ENCODE measurements around the gene KLK12. TPM values are rescaled to one million over a fixed set of nuclear protein-coding genes. Genes with fewer than 3 reads are reported as not detected.

KLK12 gene
- total and polyA plus RNA-seq, 2 of the 13 experiments (the other 11 are each of a cell fraction or from before 2014, with no cell fraction given) = not detected

DNA sequence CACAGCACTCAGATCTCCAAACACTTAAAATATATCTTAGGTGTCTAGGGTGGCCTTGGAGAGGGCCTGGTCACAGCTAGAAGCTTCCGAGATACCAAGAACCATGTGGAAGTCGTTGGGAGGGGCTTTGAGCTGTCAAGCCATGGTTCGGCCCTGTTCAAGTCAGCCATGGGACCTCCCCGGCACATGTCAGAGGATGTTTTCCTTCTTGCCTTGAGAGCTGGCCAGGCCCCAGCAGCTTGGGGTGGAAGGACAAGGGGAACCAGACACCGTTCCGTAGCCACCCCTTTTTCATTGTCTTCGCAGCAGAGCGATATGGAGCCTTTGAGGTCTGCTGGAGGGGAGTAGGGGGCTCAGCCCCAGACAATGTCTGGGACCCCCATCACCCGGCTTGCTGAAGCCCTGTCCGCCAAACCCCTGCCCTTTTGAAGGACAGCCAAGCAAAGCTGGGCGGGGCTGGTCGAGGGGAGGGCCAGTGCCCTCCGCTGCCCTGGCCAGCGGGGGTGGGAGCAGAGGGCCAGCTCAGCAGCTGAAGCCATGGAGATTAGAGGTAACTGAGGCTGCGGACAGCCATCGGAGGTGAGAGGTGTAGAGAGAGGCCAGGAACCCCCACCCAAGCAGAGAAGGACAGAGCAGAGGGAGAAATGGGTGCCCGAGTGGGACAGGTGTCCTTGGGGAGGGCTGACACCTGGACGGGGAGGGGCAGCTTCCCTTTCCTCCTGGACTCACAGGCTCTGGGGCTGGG lies 8.8 kb downstream of the KLK12 start:
- Histone ChIP-seq H3K9ac (ENCODE audit: insufficient read depth, low read depth, low read length) (no peak overlapping the region), H3K79me2 (ENCODE audit: insufficient read depth, low read length) (no peaks in the 10 kb centered on the region), H3K4me3 (replicated peaks in 1 of 3; ENCODE audit: insufficient read depth in 1 of 3, low read depth in 2 of 3, low read length in 3 of 3) (no peak overlapping the region), H3K9me3 (ENCODE audit: low read length) (no peaks in the 10 kb centered on the region), H4K20me1 (ENCODE audit: insufficient read depth, low read length) (no peaks in the 10 kb centered on the region), H3K36me3 (replicated peaks in 1 of 2; ENCODE audit: control insufficient read depth in 1 of 2, insufficient read depth in 2 of 2, low read length in 2 of 2) (no peaks in the 10 kb centered on the region), H3K27ac (ENCODE audit: extremely low read length, insufficient read depth, low read length) (no peak overlapping the region), H3K4me1 (ENCODE audit: insufficient read depth, low read length) (no peaks in the 10 kb centered on the region), H2AFZ (ENCODE audit: low read length) (no peak overlapping the region), H3K4me2 (ENCODE audit: low read depth, low read length) (no peak overlapping the region), H3K27me3 (ENCODE audit: control insufficient read depth in 1 of 2, insufficient read depth in 2 of 2, low read length in 2 of 2) (peaks cover 14 to 47% of the 10 kb centered on the region in 2 experiments; a peak in 4 of 5 replicates)
- ChIA-PET CTCF (ENCODE audit: low intra/inter-chr PET ratio, low total read pairs) (no interaction called here), POLR2A (no interaction called here)
- ATAC-seq (no peak), DNase-seq (ENCODE audit: low spot score) (no peak), FAIRE-seq (no peak)
- TF ChIP-seq, protein P1, sequence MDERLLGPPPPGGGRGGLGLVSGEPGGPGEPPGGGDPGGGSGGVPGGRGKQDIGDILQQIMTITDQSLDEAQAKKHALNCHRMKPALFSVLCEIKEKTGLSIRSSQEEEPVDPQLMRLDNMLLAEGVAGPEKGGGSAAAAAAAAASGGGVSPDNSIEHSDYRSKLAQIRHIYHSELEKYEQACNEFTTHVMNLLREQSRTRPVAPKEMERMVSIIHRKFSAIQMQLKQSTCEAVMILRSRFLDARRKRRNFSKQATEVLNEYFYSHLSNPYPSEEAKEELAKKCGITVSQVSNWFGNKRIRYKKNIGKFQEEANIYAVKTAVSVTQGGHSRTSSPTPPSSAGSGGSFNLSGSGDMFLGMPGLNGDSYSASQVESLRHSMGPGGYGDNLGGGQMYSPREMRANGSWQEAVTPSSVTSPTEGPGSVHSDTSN (CRISPR knock-in tag; IDR thresholded peaks at IDR 0.05) = no peak
- TF ChIP-seq ZFP62 (CRISPR knock-in tag; IDR thresholded peaks at IDR 0.05) = no peak
- TF ChIP-seq, protein P2, sequence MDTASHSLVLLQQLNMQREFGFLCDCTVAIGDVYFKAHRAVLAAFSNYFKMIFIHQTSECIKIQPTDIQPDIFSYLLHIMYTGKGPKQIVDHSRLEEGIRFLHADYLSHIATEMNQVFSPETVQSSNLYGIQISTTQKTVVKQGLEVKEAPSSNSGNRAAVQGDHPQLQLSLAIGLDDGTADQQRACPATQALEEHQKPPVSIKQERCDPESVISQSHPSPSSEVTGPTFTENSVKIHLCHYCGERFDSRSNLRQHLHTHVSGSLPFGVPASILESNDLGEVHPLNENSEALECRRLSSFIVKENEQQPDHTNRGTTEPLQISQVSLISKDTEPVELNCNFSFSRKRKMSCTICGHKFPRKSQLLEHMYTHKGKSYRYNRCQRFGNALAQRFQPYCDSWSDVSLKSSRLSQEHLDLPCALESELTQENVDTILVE (CRISPR knock-in tag; IDR thresholded peaks at IDR 0.05) = no peak
- no peak for TF ChIP-seq ZNF709 (CRISPR knock-in tag; IDR thresholded peaks at IDR 0.05)
- TF ChIP-seq PLRG1 (conservative IDR thresholded peaks at IDR 0.05) = no peak
- no peak for TF ChIP-seq GABPB1 (CRISPR knock-in tag; IDR thresholded peaks at IDR 0.05)
- no peak for TF ChIP-seq BORCS8-MEF2B (CRISPR knock-in tag; IDR thresholded peaks at IDR 0.05)
- TF ChIP-seq NFRKB (IDR thresholded peaks at IDR 0.05) = no peak
- TF ChIP-seq FOSL1 (CRISPR knock-in tag; IDR thresholded peaks at IDR 0.05; ENCODE audit: borderline replicate concordance) = no peak
- no peak for TF ChIP-seq ZBTB7A (CRISPR knock-in tag; IDR thresholded peaks at IDR 0.05)
- TF ChIP-seq, protein P3, sequence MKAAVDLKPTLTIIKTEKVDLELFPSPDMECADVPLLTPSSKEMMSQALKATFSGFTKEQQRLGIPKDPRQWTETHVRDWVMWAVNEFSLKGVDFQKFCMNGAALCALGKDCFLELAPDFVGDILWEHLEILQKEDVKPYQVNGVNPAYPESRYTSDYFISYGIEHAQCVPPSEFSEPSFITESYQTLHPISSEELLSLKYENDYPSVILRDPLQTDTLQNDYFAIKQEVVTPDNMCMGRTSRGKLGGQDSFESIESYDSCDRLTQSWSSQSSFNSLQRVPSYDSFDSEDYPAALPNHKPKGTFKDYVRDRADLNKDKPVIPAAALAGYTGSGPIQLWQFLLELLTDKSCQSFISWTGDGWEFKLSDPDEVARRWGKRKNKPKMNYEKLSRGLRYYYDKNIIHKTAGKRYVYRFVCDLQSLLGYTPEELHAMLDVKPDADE (CRISPR knock-in tag; IDR thresholded peaks at IDR 0.05) = no peak
- no peak for TF ChIP-seq ZNF317 (CRISPR knock-in tag; IDR thresholded peaks at IDR 0.05)
- no peak for TF ChIP-seq ZKSCAN1 (IDR thresholded peaks at IDR 0.05; ENCODE audit: low read length)
- TF ChIP-seq SAP130 (CRISPR knock-in tag; IDR thresholded peaks at IDR 0.05; ENCODE audit: low read depth) = no peak
- TF ChIP-seq PHF20 (CRISPR knock-in tag; IDR thresholded peaks at IDR 0.05) = no peak
- TF ChIP-seq ZNF598 (CRISPR knock-in tag; IDR thresholded peaks at IDR 0.05; ENCODE audit: borderline replicate concordance) = no peak
- TF ChIP-seq ZNF205 (CRISPR knock-in tag; IDR thresholded peaks at IDR 0.05) = no peak
- no peak for TF ChIP-seq ETV5 (CRISPR knock-in tag; IDR thresholded peaks at IDR 0.05; ENCODE audit: borderline replicate concordance)
- intact Hi-C loops (cut with micrococcal nuclease; ENCODE audit: unreplicated experiment) (no loop called here), in situ Hi-C loops (cut with HindIII; ENCODE audit: extremely low pct_ligation_motif_present, low pct_unique_long_range_greater_than_20kb) (no loop called here)
- 20% methylated on average over 11 of the region's 18 CpGs for WGBS (ENCODE audit: low lambda C conversion rate)
- BruUV-seq (replicated peaks) = no TSS peak

Measured in HepG2 (cell line).